GM21825 (cell line): ENCODE measurements around the gene IGFBP5.

ENCODE experiments used
- ATAC-seq: cut with Tn5 transposase; IDR thresholded peaks from one replicate; pipeline ENCODE4 v1.9.1; 2021; ENCODE audit warnings: mild to moderate bottlenecking, moderate library complexity; ENCODE audit not compliant: unreplicated experiment

IGFBP5 gene

DNA sequence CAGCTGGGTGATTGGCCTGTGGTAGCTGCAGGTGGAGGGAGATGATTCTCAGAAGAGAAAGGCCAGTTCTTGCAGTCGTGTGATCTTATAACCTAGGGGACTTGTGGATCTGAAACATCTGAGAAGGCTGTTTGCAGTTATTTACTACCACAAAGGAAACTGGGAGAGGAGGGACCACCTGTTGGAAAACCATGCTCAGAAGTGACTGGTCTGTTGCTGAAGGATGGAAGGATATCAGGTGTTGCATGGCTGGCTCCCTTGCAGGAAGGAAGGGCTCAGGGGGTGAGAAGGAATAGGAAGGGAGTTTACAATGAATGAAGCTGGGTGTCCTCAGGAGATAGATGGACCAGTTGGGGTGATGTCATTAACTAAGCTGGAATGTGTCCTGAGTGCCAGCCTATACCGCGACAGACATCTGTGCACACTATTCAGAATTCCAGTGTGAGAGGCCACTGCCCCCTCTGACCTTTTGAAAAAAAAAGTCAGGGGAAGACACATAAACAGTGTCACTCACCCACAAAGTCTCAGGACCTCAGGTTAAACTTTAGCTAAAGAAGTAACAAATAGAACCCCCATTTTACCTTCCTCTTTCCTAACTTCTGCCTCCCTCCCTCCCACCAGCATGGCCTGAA, 44.6 kb downstream of the IGFBP5 start:
- no peak for ATAC-seq

- ATAC-seq: no peak
These were observed 45.8 kb downstream of the IGFBP5 start for GRCh38 chr2:216649574-216649973.

GRCh38 chr2:216648105-216648504, 47.2 kb downstream of the IGFBP5 start:
- no peak for ATAC-seq

- ATAC-seq: no peak
These were observed 49.2 kb downstream of the IGFBP5 start for GRCh38 chr2:216646116-216646515.

DNA sequence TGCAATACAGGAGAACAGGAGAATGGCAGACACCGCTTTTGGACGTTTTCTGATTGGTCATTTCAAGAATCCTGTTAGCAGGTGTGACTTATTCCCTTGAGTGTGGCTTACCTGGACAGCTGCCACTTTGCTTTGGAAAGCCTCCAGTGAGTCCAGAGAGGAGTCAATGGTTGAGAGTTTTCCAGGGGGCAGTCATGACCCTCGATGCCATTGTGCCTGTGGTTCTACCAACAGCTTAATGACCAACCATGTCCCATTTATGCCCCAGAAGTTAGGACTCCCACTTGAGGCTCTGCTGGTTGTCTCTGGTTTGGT, 49.8 kb downstream of the IGFBP5 start:
- ATAC-seq: no peak

DNA sequence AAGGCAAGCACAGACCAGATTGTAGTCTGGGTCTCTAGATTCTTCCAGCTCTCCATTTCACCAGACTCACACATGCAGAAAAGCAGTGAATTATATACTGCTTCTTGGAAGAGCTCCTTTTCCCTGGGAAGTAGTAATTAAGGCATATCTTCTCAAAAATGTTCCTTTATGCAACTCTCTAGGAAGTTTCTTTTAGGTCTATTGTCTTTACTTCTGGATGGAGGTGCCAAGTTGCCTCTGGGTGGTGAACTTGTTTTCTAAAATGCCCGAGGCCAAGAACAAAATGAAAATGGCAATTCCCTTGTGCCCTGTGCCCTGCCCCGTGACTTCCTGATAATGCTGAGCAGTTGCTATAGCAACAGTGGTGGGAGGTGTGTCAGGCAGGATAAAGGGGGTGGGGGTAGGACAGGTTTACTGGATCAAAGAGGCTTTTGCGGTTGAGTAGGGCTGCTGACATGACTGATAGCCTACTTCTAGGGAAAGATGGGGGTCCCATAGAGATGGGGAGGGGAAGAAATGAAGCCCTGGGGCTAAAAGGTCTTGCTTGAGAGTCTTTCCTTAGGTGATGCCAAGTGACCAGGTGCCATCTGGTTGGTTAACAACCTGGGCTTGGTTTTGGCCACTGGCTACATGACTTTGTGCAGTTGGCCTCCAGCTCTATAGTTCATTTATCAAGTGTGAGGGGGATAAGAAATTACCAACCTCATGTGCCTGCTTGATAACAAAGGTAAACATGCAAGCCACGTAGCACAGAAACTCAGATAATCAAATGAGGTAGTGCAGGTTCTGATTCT, 50.3 kb downstream of the IGFBP5 start:
- ATAC-seq: no peak

- no peak for ATAC-seq
These were observed 51.2 kb downstream of the IGFBP5 start for GRCh38 chr2:216643986-216644659.

GRCh38 chr2:216637472-216637871, 57.9 kb downstream of the IGFBP5 start:
- no peak for ATAC-seq

GRCh38 chr2:216636551-216637450, 58.5 kb downstream of the IGFBP5 start:
- ATAC-seq: no peak

DNA sequence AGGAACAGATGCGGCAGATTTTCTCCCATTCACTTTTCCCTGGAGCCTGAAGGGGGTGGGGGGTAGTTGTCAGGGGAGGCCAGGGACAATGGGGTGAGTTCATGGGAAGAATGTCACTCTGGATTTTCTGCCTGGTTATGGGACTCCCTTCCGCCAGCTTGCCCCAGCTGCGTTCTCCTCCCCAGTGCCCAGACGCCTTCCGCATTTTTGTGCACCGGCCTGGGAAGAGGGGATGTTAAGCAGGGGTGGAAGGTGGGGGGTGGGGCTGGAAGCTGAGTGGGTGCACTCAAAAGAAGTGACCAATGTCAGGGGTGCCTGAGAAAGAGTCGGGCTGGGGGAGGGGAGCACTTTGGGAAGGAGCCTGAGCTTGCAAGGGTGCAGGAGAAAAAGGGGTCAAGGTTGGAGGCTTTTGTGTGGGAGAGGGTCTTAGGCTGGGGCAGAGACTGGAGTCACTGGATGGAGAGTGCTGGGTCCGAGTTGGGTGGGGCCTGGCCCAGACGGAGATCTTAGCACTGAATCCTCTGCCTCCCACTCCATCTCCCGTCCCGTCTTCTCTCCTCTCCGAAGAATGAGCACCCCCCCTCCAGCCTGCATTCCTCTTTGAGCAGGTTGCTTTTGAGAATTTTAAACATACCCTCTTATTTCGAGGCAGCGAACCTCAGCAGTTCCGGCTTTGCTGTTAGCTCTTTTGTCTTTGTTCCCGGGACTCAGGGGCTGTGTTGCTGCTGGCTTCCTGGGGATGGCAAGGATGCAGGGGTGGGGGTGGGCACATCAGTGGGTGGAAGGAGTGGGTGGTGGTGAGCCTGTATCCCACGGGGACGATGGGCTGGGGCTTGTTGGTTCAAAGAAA, 59.4 kb downstream of the IGFBP5 start:
- no peak for ATAC-seq

- no peak for ATAC-seq
These were observed 60.2 kb downstream of the IGFBP5 start for GRCh38 chr2:216635171-216635570.

DNA sequence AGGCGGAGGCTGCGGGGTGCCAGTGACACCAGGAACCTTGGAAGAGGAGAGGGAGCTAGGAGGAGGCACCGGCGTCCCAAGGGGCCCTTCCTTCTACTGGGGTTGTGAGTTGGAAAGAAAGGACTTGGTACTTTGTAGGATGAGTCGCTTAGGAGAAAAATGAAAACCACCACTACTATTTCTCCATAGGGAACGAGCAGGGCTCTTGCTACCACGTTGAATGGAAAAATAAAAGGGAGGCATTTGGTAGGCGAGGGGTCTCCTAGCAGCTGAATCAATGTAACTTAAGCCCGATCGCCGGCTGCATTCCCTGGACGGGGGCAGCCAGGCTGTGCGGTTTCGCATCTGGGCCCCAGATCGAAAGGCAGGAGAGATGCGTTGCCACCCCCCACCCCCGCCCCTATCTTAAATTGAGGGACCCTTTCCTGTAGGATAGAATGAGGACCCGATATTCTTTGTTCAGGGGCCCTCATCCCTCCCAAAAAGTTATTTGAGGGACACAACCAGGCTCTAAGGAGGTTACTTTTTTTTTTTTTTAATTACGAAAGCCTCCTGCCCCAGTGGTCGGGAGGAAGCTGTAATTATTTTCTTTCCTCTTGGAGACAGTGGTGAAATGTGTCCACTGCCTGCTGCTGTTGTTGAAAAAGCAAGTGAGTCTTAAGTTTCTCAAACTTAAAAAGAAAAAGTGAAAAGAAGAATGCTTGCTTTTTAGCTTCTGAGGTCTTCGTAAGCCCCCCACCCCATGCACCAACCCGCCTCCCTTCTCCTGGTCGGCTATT, 60.8 kb downstream of the IGFBP5 start:
- no peak for ATAC-seq

- no peak for ATAC-seq
These were observed 61.6 kb downstream of the IGFBP5 start for GRCh38 chr2:216633616-216634369.

- ATAC-seq: no peak
These were observed 62.3 kb downstream of the IGFBP5 start, which contains the start of gene IGFBP2 for GRCh38 chr2:216632952-216633615. TSS of gene IGFBP2 (plus strand) at chr2:216633420. CDS start at chr2:216633524, 104 bp downstream.

- ATAC-seq: no peak
These were observed 62.9 kb downstream of the IGFBP5 start for GRCh38 chr2:216632346-216632951.

DNA sequence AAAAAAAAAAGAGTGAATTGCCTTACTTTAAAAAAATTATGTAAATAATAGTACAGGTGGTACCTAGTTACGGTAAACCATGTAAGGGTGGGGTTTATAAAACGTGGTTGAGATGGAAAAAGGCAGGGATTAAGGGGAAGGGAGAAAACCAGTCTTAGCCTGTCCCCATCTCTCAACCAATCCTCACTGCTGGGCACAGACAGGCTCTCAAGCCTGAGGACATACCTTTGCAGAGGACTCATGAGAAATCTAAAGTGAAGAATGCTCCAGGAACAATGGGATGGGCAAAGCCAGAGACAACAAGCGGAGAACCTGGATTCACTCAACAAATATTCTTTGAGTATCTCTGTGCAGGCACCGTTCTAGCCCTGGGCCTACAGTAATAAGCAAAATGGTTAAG, 65.6 kb downstream of the IGFBP5 start:
- no peak for ATAC-seq

- no peak for ATAC-seq
These were observed 68.5 kb downstream of the IGFBP5 start for GRCh38 chr2:216626875-216627245.
